Neural crest cell (in vitro differentiated cells): ENCODE results near the gene WHRN. TPM values are rescaled to one million over a fixed set of nuclear protein-coding genes. Genes with fewer than 3 reads are reported as not detected.

Experiments
- DNase-seq: peaks from one replicate; pipeline ENCODE4 v3.0.0; 2021; ENCODE audit warnings: low read depth, mixed read lengths, low spot score
- H3K27ac Mint-ChIP-seq: one replicate; pipeline ENCODE4 v1.8.0; 2021; ENCODE audit warnings: mild to moderate bottlenecking, mixed read lengths; ENCODE audit not compliant: unreplicated experiment
- H3K27me3 Mint-ChIP-seq: 2 replicates; pipeline ENCODE4 v1.8.0; 2021; ENCODE audit warnings: low read depth, mild to moderate bottlenecking, mixed read lengths
- H3K36me3 Mint-ChIP-seq: 2 replicates; pipeline ENCODE4 v1.8.0; 2021; ENCODE audit warnings: low read depth, mild to moderate bottlenecking, mixed read lengths
- H3K4me1 Mint-ChIP-seq: 2 replicates; pipeline ENCODE4 v1.8.0; 2021; ENCODE audit warnings: mixed read lengths
- H3K4me3 Mint-ChIP-seq: one replicate; pipeline ENCODE4 v1.8.0; 2021; ENCODE audit warnings: mild to moderate bottlenecking, mixed read lengths
- H3K9me3 Mint-ChIP-seq: 2 replicates; pipeline ENCODE4 v1.8.0; 2021; ENCODE audit warnings: mixed read lengths
- CTCF ChIP-seq: fragments of 200-600 bp; sonication (generic); conservative IDR thresholded peaks from 2 replicates; pipeline ENCODE4 v1.5.0; 2021; ENCODE audit warnings: antibody characterized with exemption, mild to moderate bottlenecking
- total RNA-seq: library from RNA; stranded (reverse); gene quantifications from 2 replicates; pipeline ENCODE4 v1.2.1, GENCODE V29; 2021

The WHRN gene
- total RNA-seq, 1 donor from 2014 or later = 8.9 TPM

- Mint-ChIP-seq H3K9me3 (no peaks in the 10 kb centered on the region), H3K4me1 (no peaks in the 10 kb centered on the region), H3K27ac (no peak overlapping the region), H3K4me3 (no peak overlapping the region), H3K27me3 (peaks cover 66% of the 10 kb centered on the region), H3K36me3 (no peaks in the 10 kb centered on the region)
- no peak for TF ChIP-seq CTCF
- DNase-seq = no peak
These were observed 8.0 kb upstream of the WHRN start for GRCh38 chr9:114513055-114513958.

- no peak for TF ChIP-seq CTCF
- DNase-seq = no peak
- H3K36me3 Mint-ChIP-seq = no peaks in the 10 kb centered on the region
- H3K27me3 Mint-ChIP-seq = peaks cover 70% of the 10 kb centered on the region
- no peak overlapping the region for H3K4me3 Mint-ChIP-seq
- no peaks in the 10 kb centered on the region for H3K9me3 Mint-ChIP-seq
- H3K4me1 Mint-ChIP-seq = no peaks in the 10 kb centered on the region
- no peak overlapping the region for H3K27ac Mint-ChIP-seq
These were observed 7.0 kb upstream of the WHRN start for GRCh38 chr9:114511978-114512874.

- Mint-ChIP-seq H3K27ac (no peak overlapping the region), H3K36me3 (no peaks in the 10 kb centered on the region), H3K9me3 (no peaks in the 10 kb centered on the region), H3K4me1 (peaks cover 16% of the 10 kb centered on the region), H3K4me3 (peak overlapping the region; percentile 29), H3K27me3 (peaks cover 77% of the 10 kb centered on the region)
- DNase-seq = no peak
- TF ChIP-seq CTCF = no peak
These were observed 2.5 kb upstream of the WHRN start for GRCh38 chr9:114507726-114508125.

GRCh38 chr9:114506082-114506390 is 763 bp upstream of the WHRN start:
- H3K4me1 Mint-ChIP-seq = peaks cover 32% of the 10 kb centered on the region

More at GRCh38 chr9:114506082-114506390, 763 bp upstream of the WHRN start:
- DNase-seq = no peak
- H3K4me3 Mint-ChIP-seq = peak overlapping the region; percentile 95
- peaks cover 78% of the 10 kb centered on the region for H3K27me3 Mint-ChIP-seq
- H3K36me3 Mint-ChIP-seq = no peaks in the 10 kb centered on the region
- no peaks in the 10 kb centered on the region for H3K9me3 Mint-ChIP-seq
- H3K27ac Mint-ChIP-seq = peak overlapping the region; percentile 97
- no peak for TF ChIP-seq CTCF
